Measurements from ENCODE around the gene C5orf15. TPM values are rescaled to one million over a fixed set of nuclear protein-coding genes. Genes with fewer than 3 reads are reported as not detected.

C5orf15 gene
- total RNA-seq, 4 donors from 2014 or later = 26.0 to 64.8 (median 35.4) TPM

DNA sequence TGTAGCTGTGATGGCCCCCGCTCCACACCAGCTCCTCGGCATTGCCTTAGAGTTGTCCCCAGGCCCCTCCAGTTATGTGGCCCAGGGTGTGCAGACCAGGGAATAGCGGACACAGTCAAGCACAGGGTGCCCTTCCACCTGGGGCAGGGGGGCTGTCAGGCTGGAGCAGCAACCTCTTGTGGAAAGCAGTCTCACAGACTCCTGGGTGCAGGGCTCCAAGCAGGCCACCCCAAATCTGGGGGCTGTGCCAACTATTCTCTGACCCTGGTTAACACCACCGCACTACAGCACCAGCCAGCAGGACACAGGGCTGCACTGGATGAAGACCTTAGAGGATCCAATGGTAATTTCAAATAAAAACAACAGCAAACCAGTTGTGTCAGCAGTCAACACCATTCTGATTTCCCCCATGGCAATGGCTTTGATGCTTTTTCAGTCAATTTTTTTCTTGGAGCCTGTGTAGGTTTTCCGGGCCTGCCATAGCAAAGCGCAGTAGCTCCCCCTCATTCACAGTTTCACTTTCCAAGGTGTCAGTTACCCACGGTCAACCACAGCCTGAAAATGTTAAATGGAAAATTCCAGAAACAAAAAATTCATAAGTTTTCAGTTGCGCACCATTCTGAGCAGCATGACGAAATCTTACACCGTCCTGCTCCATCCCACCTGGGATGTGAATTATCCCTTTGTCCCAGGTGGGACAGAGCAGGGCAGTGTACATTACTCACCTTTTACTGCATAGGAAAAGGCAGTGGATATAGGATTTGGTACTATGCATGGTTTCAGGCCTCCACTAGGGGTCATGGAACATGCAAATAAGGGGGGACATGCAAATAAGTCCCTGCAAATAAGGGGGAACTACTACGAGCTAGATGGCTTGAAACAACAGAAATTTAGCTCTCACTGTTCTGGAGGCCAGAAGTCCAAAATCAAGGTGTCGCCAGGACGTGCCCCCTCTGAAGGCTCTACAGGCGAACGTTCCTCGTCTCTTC, 49.0 kb downstream of the C5orf15 start:
- 90 to 94% methylated on average over 16 of the region's 16 CpGs for WGBS, 2 donors
- TF ChIP-seq POLR2A (IDR thresholded peaks at IDR 0.05) = no peak
- TF ChIP-seq, protein P1, sequence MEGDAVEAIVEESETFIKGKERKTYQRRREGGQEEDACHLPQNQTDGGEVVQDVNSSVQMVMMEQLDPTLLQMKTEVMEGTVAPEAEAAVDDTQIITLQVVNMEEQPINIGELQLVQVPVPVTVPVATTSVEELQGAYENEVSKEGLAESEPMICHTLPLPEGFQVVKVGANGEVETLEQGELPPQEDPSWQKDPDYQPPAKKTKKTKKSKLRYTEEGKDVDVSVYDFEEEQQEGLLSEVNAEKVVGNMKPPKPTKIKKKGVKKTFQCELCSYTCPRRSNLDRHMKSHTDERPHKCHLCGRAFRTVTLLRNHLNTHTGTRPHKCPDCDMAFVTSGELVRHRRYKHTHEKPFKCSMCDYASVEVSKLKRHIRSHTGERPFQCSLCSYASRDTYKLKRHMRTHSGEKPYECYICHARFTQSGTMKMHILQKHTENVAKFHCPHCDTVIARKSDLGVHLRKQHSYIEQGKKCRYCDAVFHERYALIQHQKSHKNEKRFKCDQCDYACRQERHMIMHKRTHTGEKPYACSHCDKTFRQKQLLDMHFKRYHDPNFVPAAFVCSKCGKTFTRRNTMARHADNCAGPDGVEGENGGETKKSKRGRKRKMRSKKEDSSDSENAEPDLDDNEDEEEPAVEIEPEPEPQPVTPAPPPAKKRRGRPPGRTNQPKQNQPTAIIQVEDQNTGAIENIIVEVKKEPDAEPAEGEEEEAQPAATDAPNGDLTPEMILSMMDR (IDR thresholded peaks at IDR 0.05) = no peak
- no peak for DNase-seq (ENCODE audit: low spot score in 2 of 2)
- intact Hi-C loops (cut with DNase I; ENCODE audit: low total_unique reads) = no loop called here
- no peak overlapping the region for H3K4me3 ChIP-seq (ENCODE audit: low read depth, poor library complexity, severe bottlenecking)

DNA sequence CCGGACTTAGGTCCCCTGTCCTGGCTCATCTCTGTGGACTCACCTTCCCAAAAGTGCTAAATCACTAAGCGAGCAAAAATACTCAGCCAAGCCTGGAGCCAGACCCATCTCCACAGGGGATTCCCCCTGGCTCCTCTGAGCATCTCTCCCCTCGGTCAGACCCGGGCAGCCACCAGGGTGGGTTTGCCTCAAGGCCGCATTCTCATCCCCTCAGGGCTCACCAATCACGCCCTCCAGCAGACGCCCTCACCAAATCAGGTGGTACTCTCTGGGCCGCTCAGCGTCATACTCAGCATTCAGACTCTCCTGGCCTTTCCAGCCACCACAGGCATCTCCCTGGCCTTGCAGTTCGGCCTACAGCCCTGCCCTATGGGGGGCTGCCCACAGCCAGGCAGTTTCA, 49.7 kb downstream of the C5orf15 start:
- intact Hi-C loops (cut with DNase I; ENCODE audit: low total_unique reads) = no loop called here

DNA sequence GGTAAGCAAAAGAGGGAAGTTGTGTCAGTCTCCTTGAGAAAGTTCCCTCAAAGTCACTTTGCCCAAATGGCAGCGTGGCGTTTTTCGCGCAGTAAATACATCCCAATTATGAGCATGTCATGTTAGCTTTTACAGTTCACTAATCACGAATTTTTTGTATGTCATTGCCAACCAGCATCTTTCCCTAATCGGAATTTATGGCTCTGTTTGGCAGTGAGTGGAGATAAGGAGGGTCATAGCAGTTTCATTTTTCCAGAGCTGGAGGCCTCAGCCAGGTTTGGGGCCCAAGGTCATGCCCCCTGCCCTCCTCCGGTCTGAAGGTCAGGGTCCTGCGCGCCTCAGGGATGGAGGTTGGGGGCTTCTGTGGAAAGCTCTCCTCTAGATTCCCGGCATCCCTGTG, 50.1 kb downstream of the C5orf15 start:
- intact Hi-C loops (cut with DNase I; ENCODE audit: low total_unique reads) = no loop called here
- 88 to 95% methylated on average over 10 of the region's 10 CpGs for WGBS, 2 donors
- no peak for DNase-seq (ENCODE audit: low spot score in 2 of 2)
- TF ChIP-seq POLR2A (IDR thresholded peaks at IDR 0.05) = no peak
- TF ChIP-seq, protein P1 (IDR thresholded peaks at IDR 0.05) = no peak
- H3K4me3 ChIP-seq (ENCODE audit: low read depth, poor library complexity, severe bottlenecking) = no peak overlapping the region

More for the DNA sequence above, 49.7 kb downstream of the C5orf15 start:
- no peak for DNase-seq (ENCODE audit: low spot score in 2 of 2)
- TF ChIP-seq, protein P1 (IDR thresholded peaks at IDR 0.05) = no peak
- TF ChIP-seq POLR2A (IDR thresholded peaks at IDR 0.05) = no peak
- 92 to 94% methylated on average over 10 of the region's 10 CpGs for WGBS, 2 donors
- no peak overlapping the region for H3K4me3 ChIP-seq (ENCODE audit: low read depth, poor library complexity, severe bottlenecking)

DNA sequence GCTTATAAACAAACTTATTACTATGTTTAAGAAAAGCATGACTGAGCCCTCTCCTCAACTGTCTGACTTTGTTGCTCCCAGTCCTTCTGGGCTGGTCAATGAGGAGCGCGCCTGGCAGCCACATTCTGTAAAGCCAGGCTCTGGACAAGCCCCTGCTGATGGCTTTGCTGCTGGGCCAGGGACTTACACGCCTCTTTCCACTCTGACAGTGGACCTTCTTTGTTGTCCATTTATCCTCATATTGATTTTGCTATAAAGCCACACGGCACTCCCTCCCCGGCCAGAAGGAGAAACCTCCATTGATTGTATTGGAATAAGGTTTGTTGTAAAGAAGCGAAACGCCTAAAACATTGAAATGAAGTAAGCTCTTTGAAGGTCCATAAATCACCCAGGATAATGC, 50.6 kb downstream of the C5orf15 start:
- 81 to 92% methylated on average over 7 of the region's 7 CpGs for WGBS, 2 donors
- no peak for TF ChIP-seq POLR2A (IDR thresholded peaks at IDR 0.05)
- TF ChIP-seq, protein P1 (IDR thresholded peaks at IDR 0.05) = no peak
- intact Hi-C loops (cut with DNase I; ENCODE audit: low total_unique reads) = no loop called here
- no peak for DNase-seq (ENCODE audit: low spot score in 2 of 2)
- H3K4me3 ChIP-seq (ENCODE audit: low read depth, poor library complexity, severe bottlenecking) = no peak overlapping the region

DNA sequence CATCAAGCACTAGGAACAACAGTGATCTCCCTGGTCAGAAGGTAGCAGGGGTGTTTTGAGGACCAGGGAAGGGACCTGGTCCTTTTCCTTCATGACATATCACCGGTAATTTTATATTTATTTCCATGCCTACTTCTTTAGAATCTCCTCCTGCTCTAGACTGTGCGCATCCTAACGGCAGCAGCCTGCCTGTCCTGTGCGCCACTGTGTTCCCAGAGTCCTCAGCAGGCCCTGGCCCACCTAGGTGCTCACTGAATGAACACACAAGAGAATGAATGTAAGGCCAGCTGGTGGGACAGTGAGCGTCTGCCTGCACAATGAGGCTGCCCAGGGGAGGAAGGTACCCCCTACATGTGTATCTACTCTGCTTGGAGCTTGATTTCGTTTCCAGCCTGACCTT, 51.5 kb downstream of the C5orf15 start:
- no peak overlapping the region for H3K4me3 ChIP-seq (ENCODE audit: low read depth, poor library complexity, severe bottlenecking)
- intact Hi-C loops (cut with DNase I; ENCODE audit: low total_unique reads) = no loop called here
- WGBS, 2 donors = 88 to 90% methylated on average over 6 of the region's 6 CpGs
- no peak for DNase-seq (ENCODE audit: low spot score in 2 of 2)
- no peak for TF ChIP-seq POLR2A (IDR thresholded peaks at IDR 0.05)
- TF ChIP-seq, protein P1 (IDR thresholded peaks at IDR 0.05) = no peak

All from lower leg skin (tissue), 4 donors.